IMR-90 (cell line): Measurements from ENCODE around the gene MYBL2.

Experiments used
- CEBPB ChIP-seq: IDR thresholded peaks from 2 replicates; pipeline ENCODE4 v1.6.1; 2012; ENCODE audit warnings: low read depth, low read length, improper control_type of control experiment
- CTCF ChIP-seq: conservative IDR thresholded peaks from 2 replicates; pipeline ENCODE4 v1.5.1; 2012; ENCODE audit warnings: mild to moderate bottlenecking, low read depth, low read length, improper control_type of control experiment
- MAFK ChIP-seq: IDR thresholded peaks from 2 replicates; pipeline ENCODE4 v1.6.1; 2012; ENCODE audit warnings: low read depth, low read length, improper control_type of control experiment
- MAZ ChIP-seq: IDR thresholded peaks from 2 replicates; pipeline ENCODE4 v1.6.1; 2012; ENCODE audit warnings: low read depth, mild to moderate bottlenecking, low read length, improper control_type of control experiment, moderate library complexity, borderline replicate concordance
- POLR2A ChIP-seq: IDR thresholded peaks from 2 replicates; pipeline ENCODE4 v1.6.1; 2012; ENCODE audit warnings: mild to moderate bottlenecking, low read depth, low read length
- RAD21 ChIP-seq: IDR thresholded peaks from 2 replicates; pipeline ENCODE4 v1.6.1; 2012; ENCODE audit warnings: low read length, improper control_type of control experiment
- RCOR1 ChIP-seq: IDR thresholded peaks from 2 replicates; pipeline ENCODE4 v1.6.1; 2012; ENCODE audit warnings: mild to moderate bottlenecking, low read length, improper control_type of control experiment; ENCODE audit not compliant: insufficient replicate concordance
- RFX5 ChIP-seq: IDR thresholded peaks from 2 replicates; pipeline ENCODE4 v1.8.0; 2012; ENCODE audit warnings: low read depth, mild to moderate bottlenecking, low read length, moderate library complexity
- SMC3 ChIP-seq: fragments of 150-350 bp; IDR thresholded peaks from 2 replicates; pipeline ENCODE4 v1.6.1; 2016; ENCODE audit warnings: low read depth, mild to moderate bottlenecking, antibody characterized with exemption, low read length, moderate library complexity
- USF2 ChIP-seq: fragments of 150-350 bp; IDR thresholded peaks from 2 replicates; pipeline ENCODE4 v1.6.1; 2017; ENCODE audit warnings: mild to moderate bottlenecking, antibody characterized with exemption, low read length, low read depth

GRCh38 chr20:43739148-43739749, 72.3 kb downstream of the MYBL2 start:
- TF ChIP-seq CTCF, result no peak
- TF ChIP-seq POLR2A, result no peak
- TF ChIP-seq MAZ, result no peak
- no peak for TF ChIP-seq CEBPB
- no peak for TF ChIP-seq RCOR1
- TF ChIP-seq USF2, result no peak
- no peak for TF ChIP-seq MAFK
- TF ChIP-seq SMC3, result no peak
- TF ChIP-seq RAD21, result no peak
- no peak for TF ChIP-seq RFX5
